Hindlimb muscle (tissue), 1 donor: Measurements from ENCODE around the gene FOXP4. TPM values are rescaled to one million over a fixed set of nuclear protein-coding genes. Genes with fewer than 3 reads are reported as not detected.
"Not testable (repeated sequence)": the region's sequence is repeated elsewhere in the genome, so short reads cannot be mapped to it uniquely, and the experiment has no call there.

Experiments
- DNase-seq: peaks from one replicate; pipeline ENCODE4 v3.0.0-alpha.2; 2013
- polyA plus RNA-seq: library from polyadenylated mRNA; unstranded; fragments of 120-200 nt; gene quantifications from one replicate; pipeline ENCODE4 v1.2.1, GENCODE V29; 2013; ENCODE audit not compliant: insufficient read length

Gene FOXP4
- polyA plus RNA-seq, 1 donor, result 20.8 TPM

DNA sequence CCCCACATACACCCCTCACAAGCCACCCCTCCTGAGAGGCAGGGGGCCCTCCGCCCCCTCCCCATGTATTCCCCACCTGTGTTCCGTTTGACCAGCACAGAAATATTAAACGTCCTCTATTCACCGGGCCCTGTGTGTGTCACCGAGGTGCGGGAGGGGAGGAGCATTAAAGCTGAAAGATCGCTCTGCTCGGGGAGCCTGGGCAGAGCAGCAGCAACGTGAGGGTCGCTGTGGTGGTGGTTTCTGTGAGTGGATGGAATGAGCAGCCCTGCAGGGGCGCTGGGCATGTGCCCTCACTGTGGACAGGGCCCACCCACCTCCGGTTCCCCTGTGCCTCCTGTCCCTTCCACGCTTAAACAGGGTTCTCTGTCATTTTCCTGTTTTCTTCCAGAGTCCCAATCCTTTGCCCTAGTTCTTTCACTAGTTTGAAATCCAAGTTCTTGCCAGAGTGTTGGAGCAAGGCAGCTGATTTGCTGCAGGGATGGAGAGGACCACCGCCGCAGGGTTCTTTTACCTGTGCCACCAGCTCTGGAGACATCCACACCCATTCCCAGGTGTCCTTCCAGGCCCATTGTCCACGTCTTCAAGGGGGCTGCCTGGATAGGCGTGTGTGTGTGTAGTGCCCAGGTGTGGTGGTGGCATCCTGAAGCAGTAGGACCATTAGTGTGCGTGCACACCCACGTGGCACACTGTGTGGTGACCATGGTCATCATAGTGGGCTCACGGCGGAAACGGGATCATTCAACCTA is 54.5 kb downstream of the FOXP4 start:
- DNase-seq, result no peak

DNA sequence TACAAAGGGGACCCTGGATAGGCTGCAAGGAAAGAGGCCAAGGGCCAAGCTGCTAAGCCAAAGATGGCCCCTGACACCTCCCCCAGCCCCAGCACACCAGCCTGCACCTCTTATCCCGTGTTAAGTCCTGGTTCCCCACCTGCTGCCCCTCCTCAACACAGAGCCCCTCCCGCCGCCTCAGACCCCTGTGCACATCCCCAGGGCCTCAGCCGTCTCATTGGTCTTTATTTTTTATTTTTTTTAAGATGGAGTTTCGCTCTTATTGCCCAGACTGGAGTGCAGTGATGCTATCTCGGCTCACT is 55.0 kb downstream of the FOXP4 start:
- no peak for DNase-seq

DNA sequence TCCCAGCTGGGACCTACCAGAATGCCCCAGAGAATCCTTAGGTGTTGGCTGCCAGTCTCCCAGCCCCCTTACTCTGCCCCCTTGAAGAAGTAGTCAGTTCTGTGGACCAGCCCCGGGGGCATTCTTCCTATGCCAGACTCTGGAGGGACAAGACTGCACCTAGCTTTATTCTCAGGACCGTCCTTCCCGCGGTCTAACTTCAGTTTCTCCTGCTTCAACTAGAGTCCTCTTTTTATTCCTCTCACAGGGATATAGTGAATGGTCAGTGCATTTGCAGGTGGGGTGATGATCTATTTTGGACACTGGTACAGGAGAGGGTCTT is 56.2 kb downstream of the FOXP4 start:
- DNase-seq, result no peak

DNA sequence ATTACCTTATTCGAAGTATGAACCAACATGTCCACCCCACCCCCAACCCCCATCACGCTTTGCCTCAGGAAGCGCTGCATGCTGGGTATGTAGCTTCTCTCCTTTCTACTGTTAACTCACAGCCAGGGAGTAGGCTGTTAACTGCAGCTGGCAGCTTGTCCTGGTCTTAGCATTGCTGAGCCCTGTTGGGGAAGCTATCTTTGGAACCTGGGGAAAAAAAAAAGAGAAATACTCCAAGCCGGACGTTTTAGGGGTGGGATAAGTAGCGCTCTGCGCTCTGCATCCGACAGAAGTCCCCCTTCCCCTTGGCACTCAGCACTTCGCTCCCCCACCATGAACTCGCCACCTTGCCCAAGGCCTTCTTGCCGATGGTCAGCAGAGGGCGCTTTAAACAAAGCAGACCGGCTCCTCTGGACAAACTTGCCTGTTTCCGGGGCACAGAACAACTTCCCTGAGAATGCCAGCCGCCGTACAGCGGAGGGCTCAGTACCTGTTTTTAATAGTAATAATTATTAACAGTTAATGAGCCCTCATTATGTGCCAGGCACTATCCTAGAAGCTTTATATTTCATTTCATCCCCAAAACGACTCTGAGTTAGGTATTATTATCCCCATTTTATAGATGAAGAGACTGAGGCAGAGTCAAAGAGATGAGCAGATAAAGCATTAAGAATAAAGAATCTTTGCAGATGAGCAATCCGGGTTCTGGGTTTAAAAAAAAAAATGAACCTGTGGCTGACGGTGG is 56.9 kb downstream of the FOXP4 start:
- peak; percentile 85 for DNase-seq

DNA sequence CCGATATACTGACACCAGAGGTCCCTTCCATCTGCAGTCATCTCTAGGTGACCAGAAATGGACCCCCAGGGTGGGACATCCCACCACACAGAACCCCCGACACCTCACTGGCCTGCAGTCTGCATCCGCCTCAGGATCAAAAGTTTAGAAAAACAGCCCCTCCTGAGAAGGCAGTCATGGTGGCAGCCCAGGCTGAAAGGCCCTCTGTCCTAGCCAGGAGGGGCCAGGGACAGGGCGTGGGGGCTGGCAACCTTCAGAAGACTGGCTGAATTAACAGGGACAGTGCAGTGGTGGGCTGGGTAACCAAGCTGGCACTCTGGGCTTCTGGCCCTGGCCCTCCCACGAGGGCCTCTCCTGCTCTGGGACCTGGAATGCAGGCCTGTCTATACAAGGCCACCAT is 57.8 kb downstream of the FOXP4 start:
- DNase-seq, result no peak

DNA sequence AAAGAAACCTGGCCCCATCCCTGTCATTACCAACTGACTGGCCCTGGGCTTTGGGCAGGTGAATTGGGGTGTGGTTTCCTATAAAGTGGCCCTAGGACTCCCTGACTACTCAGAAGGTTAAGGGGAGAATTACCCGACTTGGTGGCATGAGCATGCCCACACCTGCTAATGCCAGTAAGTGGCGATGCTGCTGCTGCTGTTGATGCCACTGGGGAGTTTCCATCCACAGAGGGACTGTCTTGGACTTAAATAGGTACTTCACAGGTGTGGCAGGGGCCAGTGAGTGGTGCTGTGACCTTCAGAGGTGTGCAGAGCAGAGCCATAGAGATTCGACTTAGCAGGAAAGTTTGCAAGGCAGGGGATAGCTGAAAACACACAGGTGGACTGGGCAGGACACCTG is 59.5 kb downstream of the FOXP4 start:
- no peak for DNase-seq

DNA sequence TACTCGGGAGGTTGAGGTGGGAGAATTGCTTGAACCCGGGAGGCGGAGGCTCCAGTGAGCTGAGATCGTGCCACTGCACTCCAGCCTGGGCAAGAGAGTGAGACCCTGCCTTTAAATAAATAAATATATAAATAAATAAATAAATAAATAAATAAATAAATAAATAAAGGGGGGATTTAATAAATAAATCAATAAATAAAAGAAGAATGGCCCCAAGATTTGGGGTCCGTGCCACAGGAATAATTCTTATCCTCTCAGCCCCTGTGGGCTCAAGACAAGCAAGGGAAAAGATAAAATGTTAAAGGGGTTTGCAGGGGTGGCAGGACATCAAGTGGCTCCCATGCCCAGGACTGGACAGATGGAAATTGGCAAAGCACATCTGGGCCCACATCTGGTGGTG is 60.9 kb downstream of the FOXP4 start:
- no peak for DNase-seq

DNA sequence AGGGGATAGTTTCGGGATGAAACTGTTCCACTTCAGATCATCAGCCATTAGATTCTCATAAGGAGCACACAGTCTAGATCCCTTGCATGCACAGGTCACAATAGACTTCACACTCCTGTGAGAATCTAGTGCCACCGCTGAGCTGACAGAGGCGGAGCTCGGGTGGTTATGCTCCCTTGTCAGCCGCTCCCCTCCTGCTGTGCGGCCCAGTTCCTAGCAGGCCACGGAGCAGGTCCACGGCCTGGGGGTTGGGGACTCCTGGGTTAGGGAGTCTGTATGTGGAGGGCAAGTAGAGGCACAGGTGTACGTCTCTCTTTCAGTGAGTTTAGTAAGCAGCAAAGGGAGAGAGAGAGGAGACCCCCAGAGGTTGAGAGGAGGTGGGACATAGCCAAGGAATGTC is 61.6 kb downstream of the FOXP4 start:
- DNase-seq, result no peak

DNA sequence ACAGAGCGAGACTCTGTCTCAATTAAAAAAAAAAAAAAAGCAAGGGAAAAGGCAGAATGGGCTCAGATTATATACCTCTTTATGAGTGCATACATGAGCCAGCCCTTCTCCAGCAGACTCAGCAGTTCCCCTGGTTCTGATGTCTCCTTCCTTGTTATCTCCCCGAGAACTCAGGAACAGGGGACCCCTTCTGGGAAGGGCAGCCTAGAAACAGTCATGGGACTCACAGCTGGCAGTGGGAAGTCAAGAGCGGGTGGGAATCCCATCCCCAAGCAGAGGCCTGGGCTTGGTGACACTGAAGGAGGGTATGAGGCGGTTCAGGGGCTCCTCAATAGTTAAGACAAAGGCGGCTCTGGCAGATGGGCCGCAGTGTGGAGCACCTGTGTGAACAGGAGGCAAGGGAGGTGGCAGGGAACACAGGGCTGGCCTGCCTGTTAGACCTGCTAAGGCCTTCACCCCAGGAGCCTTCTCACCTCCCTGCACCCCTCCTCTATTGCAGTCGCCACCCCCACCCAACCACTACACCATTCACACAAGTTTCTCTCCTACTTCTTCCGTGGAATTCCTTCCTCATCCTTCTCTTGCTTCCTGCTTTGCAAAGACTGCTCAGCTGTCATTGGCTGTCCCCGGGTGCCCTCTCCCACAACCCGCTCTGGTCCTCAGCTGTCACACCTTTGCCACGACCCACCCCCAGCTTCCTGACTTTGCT is 62.4 kb downstream of the FOXP4 start:
- no peak for DNase-seq

DNA sequence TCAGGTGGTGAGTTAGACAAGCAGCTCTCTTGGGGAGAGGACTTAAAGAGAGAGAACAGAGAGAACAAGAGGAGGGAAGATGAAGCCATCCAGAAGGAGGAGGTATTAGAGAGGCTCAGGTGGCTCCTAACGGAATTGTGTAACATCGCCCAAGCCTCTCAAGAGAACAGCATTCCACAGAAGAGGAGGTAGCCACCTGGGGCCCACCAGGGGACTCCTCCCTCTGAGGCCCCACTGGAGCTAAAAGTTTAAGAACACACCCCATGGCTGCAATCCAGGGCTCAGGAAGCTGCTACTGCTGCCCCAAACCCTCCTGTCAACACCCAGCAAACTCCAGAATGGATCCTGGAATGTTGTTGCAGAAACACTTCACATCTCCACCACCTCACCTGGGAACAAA is 68.5 kb downstream of the FOXP4 start:
- DNase-seq, result no peak

DNA sequence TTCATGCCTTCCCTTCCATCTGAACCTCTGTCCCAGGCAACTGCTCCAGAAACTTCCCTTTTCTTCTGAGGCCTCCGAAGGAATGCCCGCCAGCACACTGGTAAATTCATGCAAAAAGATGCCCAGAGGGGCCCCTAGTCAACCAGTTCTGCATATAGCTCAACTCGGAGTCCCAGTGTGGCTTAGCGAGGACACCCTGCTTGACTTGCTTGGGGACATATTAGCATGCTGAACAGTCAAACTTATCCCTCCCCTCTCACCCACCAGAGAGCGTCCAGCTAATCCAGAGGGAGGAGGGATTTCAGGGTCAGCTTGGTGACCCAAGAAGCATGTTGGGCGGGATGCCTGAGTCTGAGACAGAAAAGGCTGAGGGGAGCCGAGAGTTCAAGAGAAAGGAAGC is 69.1 kb downstream of the FOXP4 start:
- no peak for DNase-seq

DNA sequence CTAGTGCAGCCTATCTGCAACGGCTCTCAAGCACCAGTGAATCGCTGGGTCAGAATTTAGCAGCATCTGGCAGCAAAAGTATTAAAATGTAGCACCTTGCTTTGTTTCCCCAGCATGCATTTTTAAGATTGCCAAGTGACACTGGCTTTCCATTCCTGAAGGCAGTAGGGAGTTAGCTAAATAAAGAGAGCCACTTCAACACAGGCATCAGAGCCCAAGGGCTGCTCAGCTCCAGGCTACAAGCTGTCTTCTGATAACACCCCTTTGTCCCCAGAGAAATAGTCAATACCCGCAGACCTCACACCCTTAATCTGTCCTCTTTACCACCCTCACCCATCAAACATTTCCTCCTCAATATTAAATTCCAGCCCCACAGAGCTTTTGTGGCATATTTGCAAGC is 72.4 kb downstream of the FOXP4 start:
- DNase-seq, result no peak

DNA sequence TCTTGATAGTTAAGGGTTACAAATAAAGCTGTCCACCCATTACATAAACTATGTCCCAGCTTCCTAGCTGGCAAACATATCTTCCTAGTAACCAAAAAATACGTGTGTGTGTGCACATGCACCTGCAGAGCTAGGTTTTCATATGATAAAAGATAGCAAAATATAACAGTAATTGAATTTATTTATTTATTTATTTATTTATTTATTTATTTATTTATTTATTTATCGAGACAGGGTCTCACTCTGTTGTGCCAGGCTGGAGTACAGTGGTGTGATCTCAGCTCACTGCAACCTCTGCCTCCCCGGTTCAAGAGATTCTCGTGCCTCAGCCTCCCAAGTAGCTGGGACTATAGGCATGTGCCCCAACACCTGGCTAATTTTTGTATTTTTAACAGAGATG is 73.0 kb downstream of the FOXP4 start:
- DNase-seq, result not testable (repeated sequence)

DNA sequence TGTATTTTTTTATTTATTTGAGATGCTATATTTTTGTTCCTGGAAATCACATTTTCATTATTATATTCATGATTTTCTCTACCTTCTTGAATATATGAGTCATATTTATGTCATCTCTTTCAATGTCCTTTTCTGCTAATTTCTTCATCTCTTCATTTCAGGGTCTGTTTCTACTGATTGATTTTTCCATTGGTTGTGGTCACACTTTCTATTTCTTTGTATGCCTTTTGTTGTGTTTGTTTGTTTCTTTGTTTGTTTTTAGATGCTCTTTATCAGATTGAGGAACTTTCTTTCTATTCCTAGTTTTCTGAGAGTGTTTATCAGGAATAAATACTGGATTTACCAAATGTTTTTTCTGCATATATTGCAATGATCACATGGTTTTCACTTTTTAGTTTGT is 75.2 kb downstream of the FOXP4 start:
- no peak for DNase-seq

DNA sequence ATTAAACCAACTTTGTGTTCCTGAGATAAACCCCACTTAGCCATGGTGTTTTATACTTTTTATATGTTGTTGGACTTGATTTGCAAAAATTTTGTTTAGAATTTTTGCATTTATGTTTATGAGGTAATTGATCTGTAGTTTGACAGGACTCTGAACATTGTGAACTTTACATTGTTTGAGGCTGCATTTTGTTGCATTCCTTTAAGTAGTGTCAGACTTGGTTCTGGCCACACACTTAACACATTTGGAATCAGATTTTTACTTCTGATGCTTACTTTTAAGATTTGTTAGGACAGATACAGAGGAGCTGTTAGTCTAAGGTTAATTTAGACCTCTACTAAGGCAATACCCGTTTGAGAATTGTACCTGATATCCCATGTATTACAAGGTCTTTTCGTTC is 75.6 kb downstream of the FOXP4 start:
- no peak for DNase-seq

DNA sequence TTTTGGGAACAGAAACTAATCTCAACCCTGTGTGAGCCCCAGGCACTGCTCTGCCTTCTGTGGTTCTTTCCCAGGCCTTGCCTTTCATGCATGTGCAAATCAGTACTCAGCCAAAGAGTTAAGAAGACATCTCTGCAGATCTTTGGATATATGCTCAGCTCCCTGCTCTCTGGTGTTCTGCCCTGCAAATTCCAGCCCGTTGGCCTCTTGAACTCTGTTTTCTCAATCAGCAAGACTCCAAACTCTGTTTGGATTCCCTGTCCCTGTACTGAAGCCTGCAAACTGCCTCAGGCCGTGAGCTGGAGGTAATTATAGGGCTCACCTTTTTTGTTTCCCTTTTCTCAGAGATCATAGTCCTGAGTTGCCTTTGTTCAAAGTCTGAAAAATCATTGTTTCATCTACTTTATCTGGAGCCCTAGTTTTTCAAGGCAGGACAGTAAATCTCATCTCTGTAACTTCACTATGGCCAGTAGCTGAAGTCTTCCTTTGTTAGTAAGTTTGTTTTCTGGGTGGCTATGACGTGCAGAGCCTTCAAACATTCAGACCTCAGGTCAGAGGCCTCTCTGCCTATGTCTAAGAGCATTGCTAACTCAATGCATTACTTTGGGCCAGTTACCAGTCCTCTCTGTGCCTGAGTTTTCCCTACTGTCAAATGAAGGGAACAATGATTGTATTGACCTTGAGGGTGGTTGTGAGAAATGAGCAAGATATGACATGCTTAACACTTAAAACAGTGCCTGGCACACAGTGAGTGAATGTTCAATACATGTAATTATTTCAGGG is 76.2 kb downstream of the FOXP4 start:
- no peak for DNase-seq

DNA sequence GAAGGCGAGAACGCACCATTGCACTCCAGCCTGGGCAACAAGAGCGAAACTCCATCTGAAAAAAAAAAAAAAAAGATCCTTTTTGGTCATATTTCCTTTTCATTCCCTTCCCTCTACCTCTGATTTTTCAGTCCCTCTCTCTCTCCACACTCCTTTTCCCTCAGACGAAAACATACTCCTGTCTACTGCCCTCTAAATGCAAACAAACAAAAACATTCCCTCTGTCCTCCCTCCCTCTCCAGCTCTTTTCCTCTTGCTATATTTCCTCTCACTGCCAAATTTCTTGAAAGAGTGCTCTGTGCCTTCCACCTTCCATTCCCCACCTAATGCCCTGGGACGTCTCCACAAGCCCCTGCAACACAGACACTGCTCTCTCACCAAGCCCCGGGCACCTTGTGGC is 77.1 kb downstream of the FOXP4 start:
- DNase-seq, result no peak

DNA sequence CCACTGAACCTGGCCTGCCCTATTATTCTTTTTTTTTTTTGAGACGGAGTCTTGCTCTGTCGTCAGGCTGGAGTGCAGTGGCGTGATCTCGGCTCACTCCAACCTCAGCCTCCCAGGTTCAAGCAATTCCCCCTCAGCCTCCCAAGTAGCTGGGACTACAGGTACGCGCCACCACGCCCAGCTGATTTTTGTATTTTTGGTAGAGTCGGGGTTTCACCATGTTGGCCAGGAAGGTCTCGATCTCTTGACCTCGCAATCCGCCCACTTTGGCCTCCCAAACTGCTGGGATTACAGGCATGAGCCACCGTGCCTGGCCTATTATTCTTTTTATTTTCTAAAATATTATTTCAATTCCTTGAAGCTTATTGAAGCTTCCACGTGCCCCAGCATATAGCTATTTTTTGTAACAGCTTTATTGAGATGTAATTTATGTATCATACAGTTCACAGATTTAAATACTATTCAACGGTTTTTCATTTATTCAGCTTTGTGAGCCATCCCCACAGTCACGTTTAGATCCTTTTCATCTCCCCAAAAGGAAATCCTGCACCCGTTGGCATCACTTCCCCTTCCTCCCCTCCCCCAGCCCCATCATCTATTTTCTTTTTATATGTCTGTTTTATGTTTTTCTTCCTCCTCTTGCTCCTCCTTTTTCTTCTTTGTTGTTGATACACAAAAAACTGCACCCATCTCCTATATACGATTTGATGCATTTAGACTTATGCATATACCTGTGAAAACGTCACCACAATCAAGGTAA is 78.6 kb downstream of the FOXP4 start:
- DNase-seq, result no peak

DNA sequence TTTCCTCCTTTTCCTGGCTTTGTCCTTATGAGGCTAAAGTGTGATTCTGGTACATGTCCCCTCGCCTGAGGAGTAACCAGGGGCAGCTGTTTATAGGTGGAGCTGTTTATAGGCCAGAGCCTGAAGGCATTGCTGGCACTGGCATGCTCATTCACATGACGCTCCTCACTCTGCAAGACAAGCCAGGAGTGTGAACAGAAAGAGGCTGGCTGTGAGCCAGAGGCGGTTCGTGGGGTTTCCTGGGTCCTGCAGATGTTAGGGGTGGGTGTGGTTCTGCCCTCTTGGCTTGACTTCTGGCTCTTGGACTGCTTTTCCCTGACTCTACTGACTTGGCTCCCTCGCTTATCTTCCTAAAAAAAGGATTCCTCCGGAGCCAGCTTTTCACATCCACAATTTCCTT is 79.3 kb downstream of the FOXP4 start:
- no peak for DNase-seq

DNA sequence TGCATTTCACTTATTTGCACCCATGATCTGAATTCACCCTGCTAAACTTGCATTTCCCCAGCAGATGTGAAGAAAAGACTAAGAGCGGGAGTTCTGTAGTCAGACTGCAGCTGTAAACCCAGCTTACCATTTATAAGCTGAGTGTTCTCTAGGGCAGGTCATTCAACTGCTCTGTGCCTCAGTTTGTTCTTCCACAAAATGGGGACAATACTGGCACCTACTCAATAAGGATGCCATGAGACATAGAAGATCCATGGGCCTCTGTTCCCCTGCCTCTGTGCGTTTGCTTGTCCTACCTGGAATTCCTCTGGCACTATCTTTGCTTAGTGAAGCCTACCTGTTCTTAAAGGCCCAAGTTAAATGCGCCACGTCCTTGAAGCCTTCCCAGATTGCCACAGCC is 79.8 kb downstream of the FOXP4 start:
- DNase-seq, result no peak

DNA sequence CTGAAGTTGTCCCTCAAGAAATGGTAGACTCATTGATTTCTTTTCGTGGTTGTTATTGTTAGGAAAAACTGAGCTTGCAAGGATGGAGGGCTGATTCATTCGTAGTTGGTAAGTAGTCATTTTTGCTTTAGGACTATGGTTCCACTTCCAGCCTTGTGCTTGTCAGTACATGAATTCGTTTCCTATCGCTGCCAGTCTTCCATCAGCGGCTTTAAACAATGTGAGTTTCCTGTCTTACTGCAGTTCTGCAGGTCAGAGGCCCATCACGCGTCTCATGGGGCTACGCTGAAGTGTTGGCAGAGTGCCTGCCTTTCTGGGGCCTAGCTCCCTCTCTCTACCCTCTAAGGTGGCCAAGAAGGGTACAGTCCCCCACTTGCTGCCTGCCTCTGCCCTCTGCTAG is 80.7 kb downstream of the FOXP4 start:
- no peak for DNase-seq

DNA sequence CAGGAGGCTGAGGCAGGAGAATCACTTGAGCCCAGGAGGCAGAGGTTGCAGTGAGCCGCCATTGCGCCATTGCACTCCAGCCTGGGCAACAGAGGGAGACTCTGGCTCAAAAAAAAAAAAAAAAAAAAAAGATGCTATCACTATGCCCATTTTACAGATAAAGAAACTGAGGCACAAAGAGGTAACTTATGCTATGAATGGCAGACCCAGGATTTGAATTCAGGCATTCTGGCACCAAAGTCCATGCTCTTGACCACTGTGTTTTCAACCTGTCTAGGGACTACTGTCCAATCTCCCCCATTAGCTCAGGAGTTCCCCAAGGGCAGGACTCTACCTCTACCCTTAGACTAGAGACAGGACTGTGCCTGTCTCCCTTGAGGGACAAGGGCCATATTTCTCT is 82.9 kb downstream of the FOXP4 start:
- no peak for DNase-seq

DNA sequence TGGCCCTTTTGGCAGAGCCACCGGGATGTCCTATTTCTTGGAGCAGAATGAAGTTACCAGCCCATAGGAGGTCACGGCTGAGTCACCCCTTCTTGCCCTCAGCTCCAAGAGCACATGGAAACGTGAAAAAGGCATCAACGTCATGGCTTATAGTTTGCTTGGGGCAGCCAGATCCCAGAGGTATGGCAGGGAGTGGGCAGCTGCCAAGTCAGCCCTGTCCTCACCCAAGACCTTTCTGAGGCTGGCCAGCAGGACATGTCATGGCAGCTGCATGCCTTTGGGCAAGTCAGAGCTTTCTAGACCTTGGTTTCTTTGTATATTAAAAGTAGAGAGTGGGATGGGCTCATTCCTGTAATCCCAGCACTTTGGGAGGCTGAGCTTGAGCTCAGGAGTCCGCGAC is 83.9 kb downstream of the FOXP4 start:
- DNase-seq, result no peak
